HepG2 (cell line): ENCODE results near the gene ABCB8. TPM values are rescaled to one million over a fixed set of nuclear protein-coding genes. Genes with fewer than 3 reads are reported as not detected.
A peak's percentile ranks its signal among the peaks of the same experiment; 100 is the strongest.

Source experiments
- AGO1 ChIP-seq: fragments of 200-400 bp; formaldehyde crosslinking; IDR thresholded peaks from 2 replicates; pipeline ENCODE4 v1.6.1; 2017; ENCODE audit warnings: mild to moderate bottlenecking, low read depth, low read length, moderate library complexity; ENCODE audit not compliant: poor library complexity, severe bottlenecking
- CREB1 ChIP-seq, 2 experiments: fragments of 450-650 bp in 1 of 2; IDR thresholded peaks; 2 replicates each; pipeline ENCODE4 v1.6.1; 2016 to 2017; ENCODE audit warnings: control low read depth in 1 of 2, mild to moderate bottlenecking in 1 of 2, missing compliant biosample characterization in 1 of 2, missing genetic modification characterization in 1 of 2
- HDAC2 ChIP-seq: sonication (generic); formaldehyde crosslinking; IDR thresholded peaks from 2 replicates; pipeline ENCODE4 v1.4.0; 2020; ENCODE audit warnings: missing genetic modification reagents
- HMG20A ChIP-seq: IDR thresholded peaks from 2 replicates; pipeline ENCODE4 v1.6.1; 2016; ENCODE audit warnings: borderline replicate concordance
- HNRNPL ChIP-seq: fragments of 200-400 bp; formaldehyde crosslinking; IDR thresholded peaks from 2 replicates; pipeline ENCODE4 v1.6.1; 2017; ENCODE audit warnings: mild to moderate bottlenecking, low read depth, low read length
- KMT2A ChIP-seq: sonication (generic); formaldehyde crosslinking; IDR thresholded peaks from 2 replicates; pipeline ENCODE4 v1.4.0; 2020; ENCODE audit warnings: missing genetic modification reagents
- MAFF ChIP-seq: IDR thresholded peaks from 2 replicates; pipeline ENCODE4 v1.6.1; 2011; ENCODE audit warnings: low read depth, low read length, improper control_type of control experiment
- MAZ ChIP-seq, 2 experiments: sonication (generic) in 1 of 2; formaldehyde crosslinking in 1 of 2; IDR thresholded peaks; 2 replicates each; pipeline versions ENCODE4 v1.5.0 to v1.6.1; 2012 to 2020; ENCODE audit warnings: low read depth in 2 of 2, mild to moderate bottlenecking in 2 of 2, borderline replicate concordance in 1 of 2, improper control_type of control experiment in 1 of 2, low read length in 1 of 2, missing genetic modification reagents in 1 of 2, moderate library complexity in 1 of 2
- NFKB2 ChIP-seq: sonication (generic); formaldehyde crosslinking; IDR thresholded peaks from 2 replicates; pipeline ENCODE4 v1.4.0; 2020; ENCODE audit warnings: missing genetic modification reagents, borderline replicate concordance
- NR2F1 ChIP-seq, 2 experiments: fragments of 450-650 bp in 1 of 2; formaldehyde crosslinking in 1 of 2; IDR thresholded peaks; 2 replicates each; pipeline versions ENCODE4 v1.5.0 to v1.6.1; 2016 to 2020; ENCODE audit warnings: mild to moderate bottlenecking in 1 of 2, missing compliant biosample characterization in 1 of 2, missing genetic modification reagents in 1 of 2, moderate library complexity in 1 of 2
- PHF20 ChIP-seq: sonication (generic); formaldehyde crosslinking; IDR thresholded peaks from 2 replicates; pipeline ENCODE4 v1.5.0; 2020; ENCODE audit warnings: mild to moderate bottlenecking, missing genetic modification reagents
- PRMT3 ChIP-seq: sonication (generic); formaldehyde crosslinking; IDR thresholded peaks from 2 replicates; pipeline ENCODE4 v1.8.1; 2022; ENCODE audit warnings: low read depth, mild to moderate bottlenecking, moderate library complexity, missing genetic modification reagents, borderline replicate concordance
- RXRA ChIP-seq: sonication (generic); formaldehyde crosslinking; IDR thresholded peaks from 2 replicates; pipeline ENCODE4 v1.5.1; 2020; ENCODE audit warnings: missing genetic modification reagents
- SMAD3 ChIP-seq: sonication (generic); formaldehyde crosslinking; IDR thresholded peaks from 2 replicates; pipeline ENCODE4 v1.4.0; 2020; ENCODE audit warnings: missing genetic modification reagents
- SP5 ChIP-seq: IDR thresholded peaks from 2 replicates; pipeline ENCODE4 v1.6.1; 2016; ENCODE audit warnings: low read depth, borderline replicate concordance
- TCF7L2 ChIP-seq: IDR thresholded peaks from 2 replicates; pipeline ENCODE4 v1.6.1; 2011; ENCODE audit warnings: mild to moderate bottlenecking, low read depth, low read length, moderate library complexity
- ZNF225 ChIP-seq: sonication (generic); formaldehyde crosslinking; IDR thresholded peaks from 2 replicates; pipeline ENCODE4 v1.4.0; 2020; ENCODE audit warnings: mild to moderate bottlenecking, missing genetic modification reagents
- ZNF468 ChIP-seq: sonication (generic); formaldehyde crosslinking; IDR thresholded peaks from 2 replicates; pipeline ENCODE4 v1.8.0; 2022; ENCODE audit warnings: mild to moderate bottlenecking, moderate library complexity, missing genetic modification reagents
- ZNF552 ChIP-seq: sonication (generic); formaldehyde crosslinking; IDR thresholded peaks from 2 replicates; pipeline ENCODE4 v1.9.0; 2022; ENCODE audit warnings: missing genetic modification reagents, mild to moderate bottlenecking, borderline replicate concordance
- ZNF598 ChIP-seq: sonication (generic); formaldehyde crosslinking; IDR thresholded peaks from 2 replicates; pipeline ENCODE4 v1.5.1; 2020; ENCODE audit warnings: mild to moderate bottlenecking, missing genetic modification reagents, borderline replicate concordance
- ZNF737 ChIP-seq: sonication (generic); formaldehyde crosslinking; IDR thresholded peaks from 2 replicates; pipeline ENCODE4 v1.5.0; 2020; ENCODE audit warnings: missing genetic modification reagents, mild to moderate bottlenecking, borderline replicate concordance
- ZNF879 ChIP-seq: sonication (generic); formaldehyde crosslinking; IDR thresholded peaks from 2 replicates; pipeline ENCODE4 v1.8.1; 2023; ENCODE audit warnings: missing genetic modification reagents
- ZNF891 ChIP-seq: sonication (generic); formaldehyde crosslinking; IDR thresholded peaks from 2 replicates; pipeline ENCODE4 v1.5.0; 2020; ENCODE audit warnings: mild to moderate bottlenecking, missing genetic modification reagents
- ZSCAN21 ChIP-seq: sonication (generic); formaldehyde crosslinking; IDR thresholded peaks from 2 replicates; pipeline ENCODE4 v1.8.0; 2022; ENCODE audit warnings: mild to moderate bottlenecking, missing genetic modification reagents, moderate library complexity, borderline replicate concordance
- polyA plus RNA-seq, 8 experiments: library from polyadenylated mRNA; depleted of rRNA in 3 of 8; stranded (reverse) in 7 of 8; unstranded in 1 of 8; fragments of >200 nt; fragmentation: Illumina TruSeq in 4 of 8; extraction: Trizol in 4 of 8; gene quantifications; 2 replicates each; pipeline versions ENCODE4 v1.2.1 to v1.2.3, GENCODE V29; 2011 to 2016; ENCODE audit warnings: low read depth in 4 of 8, missing spikeins in 1 of 8, mixed read lengths in 1 of 8; ENCODE audit not compliant: insufficient read depth in 1 of 8
- total RNA-seq, 5 experiments: library from RNA; depleted of rRNA; stranded (reverse); fragments of >200 nt; fragmentation: Illumina TruSeq; extraction: Trizol; gene quantifications; 2 replicates each; pipeline ENCODE4 v1.2.3, GENCODE V29; 2016; ENCODE audit warnings: low read depth in 1 of 5
- TF ChIP-seq, protein P1 (sequence below), 2 experiments: fragments of 450-650 bp in 1 of 2; sonication (generic) in 1 of 2; formaldehyde crosslinking; IDR thresholded peaks; 2 replicates each; pipeline versions ENCODE4 v1.5.0 to v1.8.0; 2020 to 2022; ENCODE audit warnings: mild to moderate bottlenecking in 1 of 2, missing genetic modification reagents in 1 of 2
- TF ChIP-seq, protein P2 (sequence below): sonication (generic); formaldehyde crosslinking; IDR thresholded peaks from 2 replicates; pipeline ENCODE4 v1.9.0; 2021; ENCODE audit warnings: missing genetic modification reagents, borderline replicate concordance

ABCB8 gene
- total and polyA plus RNA-seq, 2 of the 13 experiments (the other 11 are each of a cell fraction or from before 2014, with no cell fraction given), result 6.6 to 16.7 TPM

DNA sequence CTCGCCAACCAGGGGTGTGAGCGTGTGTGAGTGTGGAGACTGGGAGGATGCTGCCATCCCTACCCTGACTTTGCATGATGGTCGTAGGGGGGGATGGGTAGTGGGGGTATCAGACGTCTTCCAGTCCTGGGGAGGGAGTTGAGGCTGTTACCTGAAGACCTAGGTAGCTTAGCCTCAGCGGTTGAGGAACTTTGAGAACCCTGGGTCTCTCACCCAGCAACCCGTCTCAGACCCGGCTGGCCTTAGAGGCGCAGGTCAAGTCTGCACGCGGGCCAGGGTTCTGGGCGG is 33.8 kb downstream of the ABCB8 start (continued):
- TF ChIP-seq MAZ (IDR thresholded peaks at IDR 0.05; ENCODE audit: borderline replicate concordance, low read depth, low read length) (no peak), MAZ (CRISPR knock-in tag; IDR thresholded peaks at IDR 0.05; ENCODE audit: low read depth) (no peak), ZNF225 (no peak), PHF20 (CRISPR knock-in tag) (0 out of 2 replicates have a peak, but pooled peaks have one; percentile 24), HMG20A (CRISPR knock-in tag) (no peak), SP5 (peak; percentile 81), PRMT3 (CRISPR knock-in tag) (no peak), ZNF891 (CRISPR knock-in tag) (no peak), SMAD3 (CRISPR knock-in tag) (no peak), RXRA (CRISPR knock-in tag) (0 out of 2 replicates have a peak, but pooled peaks have one; percentile 8), KMT2A (no peak), ZNF552 (CRISPR knock-in tag) (no peak), ZNF879 (CRISPR knock-in tag) (no peak), AGO1 (peak; percentile 14), HDAC2 (peak; percentile 17; the same call in 1 of the 2 replicates), MAFF (no peak), CREB1 (IDR thresholded peaks at IDR 0.05) (no peak), CREB1 (CRISPR knock-in tag; IDR thresholded peaks at IDR 0.05) (no peak), ZNF737 (CRISPR knock-in tag) (no peak), TCF7L2 (no peak), ZNF468 (CRISPR knock-in tag) (no peak), NR2F1 (CRISPR knock-in tag; IDR thresholded peaks at IDR 0.05) (no peak), NFKB2 (CRISPR knock-in tag) (peak; percentile 0; the same call in 1 of the 2 replicates), ZNF598 (CRISPR knock-in tag) (peak; percentile 62; the same call in 1 of the 2 replicates), HNRNPL (no peak), ZSCAN21 (CRISPR knock-in tag) (no peak)
- TF ChIP-seq, protein P1, sequence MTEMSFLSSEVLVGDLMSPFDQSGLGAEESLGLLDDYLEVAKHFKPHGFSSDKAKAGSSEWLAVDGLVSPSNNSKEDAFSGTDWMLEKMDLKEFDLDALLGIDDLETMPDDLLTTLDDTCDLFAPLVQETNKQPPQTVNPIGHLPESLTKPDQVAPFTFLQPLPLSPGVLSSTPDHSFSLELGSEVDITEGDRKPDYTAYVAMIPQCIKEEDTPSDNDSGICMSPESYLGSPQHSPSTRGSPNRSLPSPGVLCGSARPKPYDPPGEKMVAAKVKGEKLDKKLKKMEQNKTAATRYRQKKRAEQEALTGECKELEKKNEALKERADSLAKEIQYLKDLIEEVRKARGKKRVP (CRISPR knock-in tag; IDR thresholded peaks at IDR 0.05), result no peak
- TF ChIP-seq, protein P2, sequence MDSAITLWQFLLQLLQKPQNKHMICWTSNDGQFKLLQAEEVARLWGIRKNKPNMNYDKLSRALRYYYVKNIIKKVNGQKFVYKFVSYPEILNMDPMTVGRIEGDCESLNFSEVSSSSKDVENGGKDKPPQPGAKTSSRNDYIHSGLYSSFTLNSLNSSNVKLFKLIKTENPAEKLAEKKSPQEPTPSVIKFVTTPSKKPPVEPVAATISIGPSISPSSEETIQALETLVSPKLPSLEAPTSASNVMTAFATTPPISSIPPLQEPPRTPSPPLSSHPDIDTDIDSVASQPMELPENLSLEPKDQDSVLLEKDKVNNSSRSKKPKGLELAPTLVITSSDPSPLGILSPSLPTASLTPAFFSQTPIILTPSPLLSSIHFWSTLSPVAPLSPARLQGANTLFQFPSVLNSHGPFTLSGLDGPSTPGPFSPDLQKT (CRISPR knock-in tag), result no peak
